Measurements from ENCODE around the gene DLX4.

- TF ChIP-seq CTCF (IDR thresholded peaks at IDR 0.05; ENCODE audit: poor library complexity, severe bottlenecking) (no peak), TAF1 (IDR thresholded peaks at IDR 0.05; ENCODE audit: low read depth) (no peak), SMC3 (conservative IDR thresholded peaks at IDR 0.05; ENCODE audit: poor library complexity) (no peak), POLR2AphosphoS5 (IDR thresholded peaks at IDR 0.05) (no peak), EP300 (conservative IDR thresholded peaks at IDR 0.05; ENCODE audit: poor library complexity, severe bottlenecking) (no peak), EZH2 (IDR thresholded peaks at IDR 0.05; ENCODE audit: borderline replicate concordance, insufficient read depth, low read length, poor library complexity, severe bottlenecking) (no peak), REST (IDR thresholded peaks at IDR 0.05; ENCODE audit: borderline replicate concordance) (no peak), MXI1 (conservative IDR thresholded peaks at IDR 0.05; ENCODE audit: poor library complexity, severe bottlenecking) (no peak), RAD21 (conservative IDR thresholded peaks at IDR 0.05) (no peak)
Observed at GRCh38 chr17:49931416-49932137, 37.4 kb upstream of the DLX4 start.
